Activated naive CD4-positive, alpha-beta T cell treated with anti-CD3 and anti-CD28 coated beads, Interleukin-2, amount 50 U/mL, for 24 hours (primary cell): ENCODE results near the gene CNPY4.

Experiments
- H3K27ac Mint-ChIP-seq: one replicate; pipeline ENCODE4 v1.8.0; 2021; ENCODE audit warnings: mild to moderate bottlenecking, mixed read lengths
- H3K27me3 Mint-ChIP-seq: one replicate; pipeline ENCODE4 v1.8.0; 2021; ENCODE audit warnings: mixed read lengths
- H3K36me3 Mint-ChIP-seq: one replicate; pipeline ENCODE4 v1.8.0; 2021; ENCODE audit warnings: mixed read lengths
- H3K4me1 Mint-ChIP-seq: one replicate; pipeline ENCODE4 v1.8.0; 2021; ENCODE audit warnings: mixed read lengths
- H3K4me3 Mint-ChIP-seq: one replicate; pipeline ENCODE4 v1.8.0; 2021; ENCODE audit warnings: mild to moderate bottlenecking, mixed read lengths
- H3K9me3 Mint-ChIP-seq: one replicate; pipeline ENCODE4 v1.8.0; 2021; ENCODE audit warnings: mixed read lengths

CNPY4 gene

DNA sequence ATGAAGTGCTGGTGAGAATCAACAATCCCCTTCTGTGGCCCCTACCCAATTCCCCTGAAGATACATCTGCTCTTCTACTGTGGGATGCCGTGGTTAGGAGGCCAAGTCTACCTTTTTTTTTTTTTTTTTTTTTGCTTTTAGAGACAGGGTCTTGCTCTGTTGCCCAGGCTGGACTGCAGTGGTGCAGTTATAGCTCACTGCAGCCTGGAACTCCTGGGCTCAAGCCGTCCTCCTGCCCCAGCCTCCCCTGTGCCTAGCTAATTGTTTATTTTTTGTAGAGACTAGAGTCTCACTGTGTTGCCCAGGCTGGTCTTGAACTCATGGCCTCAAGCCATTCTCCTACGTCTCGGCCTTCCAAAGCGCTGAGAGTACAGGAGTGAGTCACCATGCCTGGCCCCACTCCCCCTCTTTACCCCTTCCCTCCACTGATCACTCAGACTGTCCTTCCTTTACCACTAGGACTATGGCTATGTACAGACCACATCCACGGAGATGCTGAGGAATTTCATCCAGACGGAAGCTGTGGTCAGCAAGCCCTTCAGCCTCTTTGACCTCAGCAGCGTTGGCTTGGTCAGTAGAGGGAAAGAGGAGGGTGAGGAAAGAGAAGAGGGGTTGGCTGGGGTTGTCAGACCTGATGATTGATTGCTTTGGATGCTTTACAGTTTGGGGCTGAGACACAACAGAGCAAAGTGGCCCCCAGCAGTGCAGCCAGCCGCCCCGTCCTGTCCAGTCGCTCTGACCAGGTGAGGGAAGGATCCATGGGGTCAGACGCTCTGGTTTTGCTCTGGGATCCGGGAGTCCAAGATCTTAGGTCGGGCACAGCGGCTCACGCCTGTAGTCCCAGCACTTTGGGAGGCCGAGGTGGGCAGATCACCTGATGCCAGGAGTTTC, 16.2 kb upstream of the CNPY4 start:
- peaks cover 17% of the 10 kb centered on the region for H3K36me3 Mint-ChIP-seq
- H3K4me1 Mint-ChIP-seq = peaks cover 33% of the 10 kb centered on the region
- peak overlapping the region; percentile 84 for H3K4me3 Mint-ChIP-seq
- H3K27me3 Mint-ChIP-seq = no peaks in the 10 kb centered on the region
- H3K9me3 Mint-ChIP-seq = no peaks in the 10 kb centered on the region
- no peak overlapping the region for H3K27ac Mint-ChIP-seq

DNA sequence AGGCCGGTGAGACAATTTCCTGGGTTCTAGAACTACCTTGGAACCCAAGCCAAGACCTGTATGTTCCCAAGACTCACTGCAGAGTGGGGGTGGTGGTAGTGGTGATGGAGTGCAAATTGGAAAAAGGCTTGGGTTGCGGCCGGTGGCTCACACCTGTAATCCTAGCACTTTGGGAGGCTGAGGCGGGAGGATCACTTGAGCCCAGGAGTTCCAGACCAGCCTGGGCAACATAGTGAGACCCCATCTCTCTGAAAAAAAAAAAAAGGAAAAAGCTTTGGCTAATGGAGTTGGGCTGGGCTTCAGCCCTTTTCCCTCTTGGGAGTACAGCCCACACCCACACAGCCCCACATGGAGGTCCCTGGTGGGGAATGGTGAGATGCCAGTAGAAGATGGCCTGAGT, 13.9 kb upstream of the CNPY4 start:
- no peak overlapping the region for H3K4me3 Mint-ChIP-seq
- no peaks in the 10 kb centered on the region for H3K27me3 Mint-ChIP-seq
- no peaks in the 10 kb centered on the region for H3K9me3 Mint-ChIP-seq
- peaks cover 11% of the 10 kb centered on the region for H3K4me1 Mint-ChIP-seq
- H3K27ac Mint-ChIP-seq = no peak overlapping the region
- H3K36me3 Mint-ChIP-seq = no peaks in the 10 kb centered on the region

DNA sequence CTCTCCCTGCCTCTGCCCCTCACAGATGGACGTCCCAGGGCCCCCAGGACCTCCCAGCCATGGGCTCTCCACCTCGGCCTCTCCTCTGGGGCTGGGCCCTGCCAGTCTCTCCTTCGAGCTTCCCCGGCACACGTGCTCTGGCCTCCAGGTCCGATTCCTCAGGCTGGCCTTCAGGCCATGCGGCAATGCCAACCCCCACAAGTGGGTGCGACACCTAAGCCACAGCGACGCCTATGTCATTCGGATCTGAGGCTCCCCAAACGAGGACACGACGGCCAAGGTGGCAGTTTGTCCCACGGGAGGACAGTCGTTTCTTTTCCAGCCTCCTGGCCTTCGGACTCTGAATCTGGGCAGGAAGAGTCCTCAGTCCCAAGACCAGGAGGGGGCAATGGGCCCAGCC, 12.8 kb upstream of the CNPY4 start:
- H3K36me3 Mint-ChIP-seq = peaks cover 3% of the 10 kb centered on the region
- H3K27me3 Mint-ChIP-seq = no peaks in the 10 kb centered on the region
- H3K4me1 Mint-ChIP-seq = peaks cover 11% of the 10 kb centered on the region
- H3K9me3 Mint-ChIP-seq = no peaks in the 10 kb centered on the region
- no peak overlapping the region for H3K4me3 Mint-ChIP-seq
- H3K27ac Mint-ChIP-seq = peak overlapping the region; percentile 41

DNA sequence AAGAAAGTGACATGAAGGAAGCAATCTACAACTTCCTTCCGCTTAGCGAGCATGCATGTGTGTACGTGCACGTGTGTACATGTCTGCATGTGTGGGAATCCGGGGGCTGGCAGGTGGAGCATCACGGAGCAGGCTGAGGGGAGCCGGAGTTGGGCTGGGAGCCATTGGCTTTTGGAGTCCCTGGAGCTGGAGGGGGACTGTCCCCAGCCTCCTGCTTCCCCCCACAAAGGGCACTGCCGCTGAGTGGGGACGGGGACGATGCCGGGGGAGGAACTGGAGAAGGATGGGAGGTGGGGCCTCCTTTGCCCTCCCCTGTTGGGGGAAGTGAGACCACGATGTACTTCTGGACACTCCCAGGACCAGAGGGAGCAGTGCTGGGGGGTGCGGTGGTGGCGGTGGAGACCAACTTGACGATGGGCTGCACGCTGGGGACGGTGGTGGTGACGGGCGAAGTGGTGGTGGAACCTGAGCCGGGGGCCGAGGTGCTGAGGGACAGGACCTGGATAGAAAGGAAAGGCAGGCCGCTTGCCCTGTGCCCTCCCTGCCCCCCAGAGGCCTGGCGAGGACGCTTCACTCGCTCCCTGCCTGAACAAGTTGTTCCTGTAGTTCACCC, 12.2 kb upstream of the CNPY4 start:
- H3K4me1 Mint-ChIP-seq = peaks cover 11% of the 10 kb centered on the region

DNA sequence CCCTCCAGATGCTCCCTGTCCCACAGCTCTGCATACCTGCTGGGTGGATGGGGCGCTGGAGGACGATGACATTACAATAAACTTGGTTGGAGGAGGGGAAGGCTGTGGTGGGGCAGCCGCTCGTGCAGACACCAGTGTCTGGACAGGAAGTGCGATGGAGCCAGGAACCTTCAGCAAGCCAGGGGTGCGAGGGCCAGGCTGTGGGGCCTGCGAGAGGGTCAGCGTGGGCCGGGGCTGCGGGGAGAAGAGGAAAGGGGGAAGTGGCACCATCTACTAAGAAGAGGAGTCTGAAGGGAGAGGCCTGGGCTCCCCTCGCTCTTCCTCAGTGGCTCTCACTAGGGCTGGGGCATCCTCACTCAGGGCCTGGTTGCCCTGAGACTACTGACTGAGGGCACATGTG, 11.5 kb upstream of the CNPY4 start:
- Mint-ChIP-seq H3K4me1 (peaks cover 5% of the 10 kb centered on the region), H3K4me3 (no peak overlapping the region), H3K9me3 (no peaks in the 10 kb centered on the region), H3K27ac (no peak overlapping the region), H3K27me3 (no peaks in the 10 kb centered on the region), H3K36me3 (peaks cover 6% of the 10 kb centered on the region)

More for the DNA sequence above, 12.2 kb upstream of the CNPY4 start:
- H3K4me3 Mint-ChIP-seq = no peak overlapping the region
- H3K9me3 Mint-ChIP-seq = no peaks in the 10 kb centered on the region
- no peaks in the 10 kb centered on the region for H3K27me3 Mint-ChIP-seq
- peak overlapping the region; percentile 41 for H3K27ac Mint-ChIP-seq
- peaks cover 3% of the 10 kb centered on the region for H3K36me3 Mint-ChIP-seq

DNA sequence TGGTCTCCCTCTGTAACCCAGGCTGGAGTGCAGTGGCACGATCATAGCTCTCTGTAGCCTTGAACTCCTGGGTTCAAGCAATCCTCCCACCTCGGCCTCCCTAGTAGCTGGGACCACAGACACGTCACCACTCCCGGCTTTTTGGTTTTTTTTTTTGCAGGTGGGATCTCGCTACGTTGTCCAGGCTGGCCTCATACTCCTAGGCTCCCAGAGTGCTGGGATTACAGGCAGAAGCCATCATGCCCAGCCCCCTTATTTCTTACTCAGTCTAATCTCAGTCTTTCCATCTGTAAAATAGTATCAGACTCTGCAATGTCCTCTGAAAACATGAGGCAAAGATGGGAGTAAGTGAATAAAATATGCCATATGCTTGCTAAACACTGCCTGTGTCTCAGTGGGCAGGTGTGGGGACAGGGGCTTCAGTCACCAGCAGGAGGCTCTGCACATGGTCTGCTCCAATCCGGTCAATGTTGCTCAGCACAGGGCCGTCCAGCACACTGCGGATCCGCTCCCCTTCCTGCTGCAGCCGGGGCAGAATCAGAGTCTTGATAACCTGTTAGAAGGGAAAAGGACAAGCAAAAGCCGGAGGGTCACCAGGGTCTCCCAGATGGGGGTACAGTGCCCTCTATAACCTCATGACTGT, 9.8 kb upstream of the CNPY4 start:
- Mint-ChIP-seq H3K9me3 (no peaks in the 10 kb centered on the region), H3K27me3 (no peaks in the 10 kb centered on the region), H3K4me1 (no peaks in the 10 kb centered on the region), H3K36me3 (peaks cover 6% of the 10 kb centered on the region), H3K27ac (no peak overlapping the region), H3K4me3 (no peak overlapping the region)

DNA sequence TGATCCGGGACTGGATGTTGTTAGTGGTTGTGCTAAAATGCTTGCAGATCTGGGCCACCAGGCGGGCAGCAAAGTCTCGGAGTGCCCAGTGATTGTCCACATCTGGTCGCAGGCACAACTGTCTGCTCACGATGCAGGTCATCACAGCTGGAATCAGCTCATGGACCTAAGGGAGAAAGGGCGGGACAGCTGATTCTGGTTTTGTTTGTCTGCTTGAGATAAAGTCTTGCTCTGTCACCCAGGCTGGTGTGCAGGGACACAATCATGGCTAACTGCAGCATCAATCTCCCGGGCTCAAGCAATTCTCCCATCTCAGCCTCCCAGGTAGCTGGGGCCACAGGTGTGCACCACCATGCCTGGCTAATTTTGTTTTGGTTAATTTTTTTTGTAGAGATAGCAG, 8.3 kb upstream of the CNPY4 start:
- Mint-ChIP-seq H3K9me3 (no peaks in the 10 kb centered on the region), H3K36me3 (peaks cover 6% of the 10 kb centered on the region), H3K27me3 (no peaks in the 10 kb centered on the region), H3K4me3 (no peak overlapping the region), H3K27ac (no peak overlapping the region), H3K4me1 (peaks cover 4% of the 10 kb centered on the region)

DNA sequence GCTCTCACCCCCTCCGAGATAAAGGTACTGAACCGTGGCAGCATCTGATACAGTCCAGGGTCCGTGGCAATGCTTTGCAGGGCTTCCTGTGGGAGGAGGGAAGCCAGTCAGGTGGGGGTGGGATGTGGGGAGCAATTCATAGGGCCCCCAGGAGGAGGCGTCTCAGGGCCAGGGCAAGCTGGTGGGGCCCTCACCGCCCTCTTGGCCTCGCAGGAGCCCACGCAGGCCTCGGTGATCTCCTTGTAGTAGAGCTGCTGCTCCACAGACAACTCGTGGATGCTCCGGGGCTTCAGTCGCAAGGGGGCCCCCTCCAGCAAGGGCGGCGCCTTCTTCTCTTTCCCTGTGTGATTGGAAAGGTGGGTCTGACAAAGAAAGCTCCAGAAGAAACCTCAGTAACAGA, 7.5 kb upstream of the CNPY4 start:
- Mint-ChIP-seq H3K27ac (no peak overlapping the region), H3K4me3 (no peak overlapping the region), H3K9me3 (no peaks in the 10 kb centered on the region), H3K4me1 (peaks cover 4% of the 10 kb centered on the region), H3K36me3 (peaks cover 7% of the 10 kb centered on the region), H3K27me3 (no peaks in the 10 kb centered on the region)

DNA sequence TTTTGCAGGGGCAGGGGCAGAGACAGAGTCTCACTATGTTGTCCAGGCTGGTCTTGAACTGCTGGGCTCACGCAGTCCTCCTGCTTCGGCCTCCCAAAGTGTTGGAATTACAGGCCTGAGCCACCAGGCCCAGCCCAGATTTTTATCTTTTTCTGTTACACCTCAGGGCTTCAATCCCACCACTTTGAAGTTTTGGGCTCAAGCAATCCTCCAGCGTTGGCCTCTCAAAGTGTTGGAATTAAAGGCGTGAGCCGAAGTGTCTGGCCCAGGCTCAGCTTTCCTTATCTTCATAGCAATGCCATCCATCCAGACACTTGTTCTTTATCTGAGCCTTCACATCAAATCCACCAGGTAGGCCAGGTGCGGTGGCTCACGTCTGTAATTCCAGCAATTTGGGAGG, 4.4 kb upstream of the CNPY4 start:
- Mint-ChIP-seq H3K4me1 (peaks cover 18% of the 10 kb centered on the region), H3K27me3 (no peaks in the 10 kb centered on the region), H3K36me3 (peaks cover 7% of the 10 kb centered on the region), H3K27ac (no peak overlapping the region), H3K4me3 (no peak overlapping the region), H3K9me3 (no peaks in the 10 kb centered on the region)

DNA sequence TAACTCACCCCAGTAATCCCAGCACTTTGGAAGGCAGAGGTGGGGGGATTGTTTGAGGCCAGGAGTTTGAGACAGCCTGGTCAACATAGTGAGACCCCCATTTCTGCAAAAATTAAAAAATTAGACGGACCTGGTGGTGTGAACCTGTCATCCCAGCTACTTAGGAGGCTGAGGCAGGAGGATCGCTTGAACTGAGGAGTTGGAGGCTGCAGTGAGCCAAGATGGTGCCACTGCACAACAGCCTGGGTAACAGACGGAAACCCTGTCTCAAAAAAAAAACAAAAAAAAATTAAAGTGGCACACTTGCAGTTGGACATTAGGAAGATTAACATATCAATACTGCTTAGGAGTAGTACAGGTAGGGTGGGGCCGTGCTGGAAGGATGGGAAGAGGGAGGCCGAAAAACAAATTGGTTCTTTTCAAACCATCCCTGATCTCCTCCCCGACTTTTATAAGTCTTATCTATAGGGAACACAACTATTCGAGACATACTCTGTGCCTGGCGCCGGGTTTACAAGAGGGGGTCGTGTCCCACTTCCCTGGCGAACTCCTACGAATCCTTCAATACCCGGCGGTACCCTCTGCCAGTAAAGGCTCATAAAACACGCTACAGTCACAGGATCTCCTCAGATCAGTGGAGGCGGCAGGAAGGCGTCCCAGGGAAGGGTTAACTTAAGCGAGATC, 904 bp upstream of the CNPY4 start:
- Mint-ChIP-seq H3K9me3 (no peaks in the 10 kb centered on the region), H3K36me3 (peaks cover 4% of the 10 kb centered on the region), H3K27me3 (no peaks in the 10 kb centered on the region), H3K4me3 (peak overlapping the region; percentile 94), H3K4me1 (peaks cover 30% of the 10 kb centered on the region), H3K27ac (peak overlapping the region; percentile 100)

DNA sequence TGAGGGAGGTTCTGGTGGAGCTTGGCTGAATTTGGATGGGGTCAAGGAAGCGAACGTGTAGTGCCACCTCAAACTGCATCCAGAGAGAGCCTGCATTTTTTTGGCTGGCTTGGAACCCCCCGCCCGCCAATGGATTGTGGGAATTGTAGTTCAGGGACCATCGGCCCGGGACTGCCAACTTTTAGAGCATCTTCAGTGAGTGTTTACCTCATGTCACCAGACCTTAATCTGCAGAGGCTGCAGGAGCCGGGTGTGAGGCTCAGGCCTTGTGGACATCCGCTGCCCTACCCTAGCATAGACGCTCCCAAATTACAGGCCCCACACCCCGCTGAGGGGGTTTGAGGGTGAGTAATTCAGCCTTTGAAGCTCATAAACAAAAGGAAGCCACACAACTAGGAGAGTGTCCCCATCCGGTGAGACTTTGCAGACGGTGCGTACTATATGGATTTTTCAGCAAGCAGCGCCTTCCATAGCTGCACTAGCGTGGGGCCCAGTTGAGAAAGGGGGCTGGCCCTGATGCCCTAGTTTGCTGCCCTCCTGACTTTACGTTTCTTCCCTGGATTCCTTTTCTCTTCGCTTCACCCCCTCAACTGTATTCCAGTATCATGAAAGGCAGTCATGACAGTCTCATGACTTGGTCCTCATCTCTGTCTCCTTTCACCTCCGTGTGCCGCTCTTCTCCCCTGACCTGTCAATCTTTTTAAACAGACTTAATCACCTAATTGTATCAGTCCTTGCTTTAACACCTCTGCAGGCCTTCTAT, 717 bp downstream of the CNPY4 start:
- Mint-ChIP-seq H3K4me1 (peaks cover 41% of the 10 kb centered on the region), H3K36me3 (peaks cover 4% of the 10 kb centered on the region), H3K4me3 (peak overlapping the region; percentile 94), H3K27me3 (no peaks in the 10 kb centered on the region), H3K9me3 (no peaks in the 10 kb centered on the region), H3K27ac (peak overlapping the region; percentile 100)

DNA sequence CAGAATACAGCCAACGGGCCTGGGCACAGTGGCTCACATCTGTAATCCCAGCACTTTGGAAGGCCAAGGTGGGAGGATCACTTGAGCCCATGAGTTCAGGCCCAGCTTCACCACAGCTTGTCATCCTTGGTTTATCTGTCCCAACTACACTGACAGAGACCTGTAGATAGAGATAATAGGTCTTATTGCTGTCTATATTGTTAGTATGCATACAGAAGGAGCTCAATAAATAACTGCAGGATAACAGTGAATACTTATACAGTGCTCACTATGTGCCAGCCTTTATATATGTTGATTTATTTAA, 1.3 kb downstream of the CNPY4 start:
- Mint-ChIP-seq H3K27ac (peak overlapping the region; percentile 100), H3K4me1 (peaks cover 47% of the 10 kb centered on the region), H3K4me3 (peak overlapping the region; percentile 94), H3K27me3 (no peaks in the 10 kb centered on the region), H3K36me3 (peaks cover 4% of the 10 kb centered on the region), H3K9me3 (no peaks in the 10 kb centered on the region)

DNA sequence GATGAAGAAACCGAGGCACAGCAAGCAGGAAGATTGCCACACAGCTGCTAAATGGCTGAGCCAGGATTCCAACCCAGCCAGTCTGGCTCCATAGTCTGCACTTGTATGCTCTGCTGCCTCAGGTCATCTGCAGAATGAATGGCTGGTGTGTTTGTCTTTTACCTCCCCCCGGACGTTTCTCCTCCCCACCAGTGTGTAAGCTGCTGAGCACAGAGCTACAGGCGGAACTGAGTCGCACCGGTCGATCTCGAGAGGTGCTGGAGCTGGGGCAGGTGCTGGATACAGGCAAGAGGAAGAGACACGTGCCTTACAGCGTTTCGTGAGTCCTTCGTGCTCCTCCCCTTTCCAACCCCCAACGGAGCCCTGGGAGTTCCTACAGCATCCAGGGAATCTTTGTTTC, 2.6 kb downstream of the CNPY4 start:
- Mint-ChIP-seq H3K4me3 (no peak overlapping the region), H3K27ac (no peak overlapping the region), H3K36me3 (peaks cover 2% of the 10 kb centered on the region), H3K9me3 (no peaks in the 10 kb centered on the region), H3K27me3 (no peaks in the 10 kb centered on the region), H3K4me1 (peaks cover 45% of the 10 kb centered on the region)

DNA sequence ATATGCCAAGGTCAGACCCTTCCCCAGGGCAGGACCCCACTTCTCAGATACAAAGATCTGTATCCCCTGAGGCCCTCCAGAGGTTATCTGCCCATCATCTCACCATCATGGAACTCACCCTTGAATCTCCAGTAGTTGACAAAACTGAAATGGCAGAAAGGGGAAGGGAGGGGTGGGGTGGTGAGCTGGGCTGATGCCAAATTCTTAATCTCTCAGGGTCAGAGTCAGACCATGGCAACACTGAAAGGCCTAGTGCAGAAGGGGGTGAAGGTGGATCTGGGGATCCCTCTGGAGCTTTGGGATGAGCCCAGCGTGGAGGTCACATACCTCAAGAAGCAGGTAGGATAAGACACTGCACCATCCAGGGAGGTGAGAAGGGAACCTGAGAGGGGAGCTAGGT, 3.1 kb downstream of the CNPY4 start:
- no peaks in the 10 kb centered on the region for H3K27me3 Mint-ChIP-seq
- no peak overlapping the region for H3K4me3 Mint-ChIP-seq
- no peak overlapping the region for H3K27ac Mint-ChIP-seq
- H3K36me3 Mint-ChIP-seq = peaks cover 2% of the 10 kb centered on the region
- no peaks in the 10 kb centered on the region for H3K9me3 Mint-ChIP-seq
- peaks cover 45% of the 10 kb centered on the region for H3K4me1 Mint-ChIP-seq
